ENCODE data around the gene NPIPB2. TPM values are rescaled to one million over a fixed set of nuclear protein-coding genes. Genes with fewer than 3 reads are reported as not detected.

The NPIPB2 gene
- total and polyA plus RNA-seq, 10 of the 15 experiments (the other 5 are each of a cell fraction or from before 2014, with no cell fraction given) = 1.9 to 29.3 (median 10.8) TPM

GRCh38 chr16:11964761-11965551, 23.1 kb upstream of the NPIPB2 start, which contains the start of gene TNFRSF17 (continued):
- TF ChIP-seq PAX5 (IDR thresholded peaks at IDR 0.05; ENCODE audit: borderline replicate concordance, low read depth, low read length) (peak; percentile 86; the same call in 1 of the 2 replicates), HSF1 (IDR thresholded peaks at IDR 0.05; ENCODE audit: low read depth, low read length) (no peak), NFYA (IDR thresholded peaks at IDR 0.05; ENCODE audit: borderline replicate concordance, low read depth, low read length) (no peak), PBX3 (IDR thresholded peaks at IDR 0.05; ENCODE audit: insufficient replicate concordance, low read depth, low read length) (no peak), TARDBP (IDR thresholded peaks at IDR 0.05; ENCODE audit: borderline replicate concordance) (no peak), NRF1 (conservative IDR thresholded peaks at IDR 0.05; ENCODE audit: low read depth, low read length) (no peak), SP1 (IDR thresholded peaks at IDR 0.05; ENCODE audit: low read depth, low read length) (peak; percentile 64), ZZZ3 (IDR thresholded peaks at IDR 0.05; ENCODE audit: control insufficient read depth, insufficient read length, low read depth) (no peak), SUZ12 (IDR thresholded peaks at IDR 0.05; ENCODE audit: unreplicated experiment) (no peak), HDAC6 (IDR thresholded peaks at IDR 0.05; ENCODE audit: unreplicated experiment) (no peak), RUNX3 (IDR thresholded peaks at IDR 0.05; ENCODE audit: low read length) (peak; percentile 94), POLR2AphosphoS2 (IDR thresholded peaks at IDR 0.05; ENCODE audit: low read depth, low read length) (no peak), MTA2 (IDR thresholded peaks at IDR 0.05; ENCODE audit: low read depth) (peak; percentile 80), SPI1 (IDR thresholded peaks at IDR 0.05; ENCODE audit: borderline replicate concordance, insufficient read depth, low read depth, low read length) (no peak), MAX (IDR thresholded peaks at IDR 0.05; ENCODE audit: low read depth, low read length) (no peak; the same call in 1 of the 2 replicates), ZBTB40 (IDR thresholded peaks at IDR 0.05; ENCODE audit: borderline replicate concordance) (0 out of 2 replicates have a peak, but pooled peaks have one; percentile 8), SIN3A (IDR thresholded peaks at IDR 0.05; ENCODE audit: low read depth, low read length) (0 out of 2 replicates have a peak, but pooled peaks have one; percentile 16), CEBPZ (IDR thresholded peaks at IDR 0.05; ENCODE audit: low read depth, low read length) (no peak), RBBP5 (conservative IDR thresholded peaks at IDR 0.05) (0 out of 2 replicates have a peak, but pooled peaks have one; percentile 41)

All from GM12878 (cell line).